HG03280 (cell line): ENCODE measurements around the gene SCUBE2.
A peak's percentile ranks its signal among the peaks of the same experiment; 100 is the strongest.

Experiments used
- ATAC-seq: cut with Tn5 transposase; IDR thresholded peaks from one replicate; pipeline ENCODE4 v1.9.1; 2021; ENCODE audit warnings: mild to moderate bottlenecking, moderate library complexity; ENCODE audit not compliant: unreplicated experiment

The SCUBE2 gene

DNA sequence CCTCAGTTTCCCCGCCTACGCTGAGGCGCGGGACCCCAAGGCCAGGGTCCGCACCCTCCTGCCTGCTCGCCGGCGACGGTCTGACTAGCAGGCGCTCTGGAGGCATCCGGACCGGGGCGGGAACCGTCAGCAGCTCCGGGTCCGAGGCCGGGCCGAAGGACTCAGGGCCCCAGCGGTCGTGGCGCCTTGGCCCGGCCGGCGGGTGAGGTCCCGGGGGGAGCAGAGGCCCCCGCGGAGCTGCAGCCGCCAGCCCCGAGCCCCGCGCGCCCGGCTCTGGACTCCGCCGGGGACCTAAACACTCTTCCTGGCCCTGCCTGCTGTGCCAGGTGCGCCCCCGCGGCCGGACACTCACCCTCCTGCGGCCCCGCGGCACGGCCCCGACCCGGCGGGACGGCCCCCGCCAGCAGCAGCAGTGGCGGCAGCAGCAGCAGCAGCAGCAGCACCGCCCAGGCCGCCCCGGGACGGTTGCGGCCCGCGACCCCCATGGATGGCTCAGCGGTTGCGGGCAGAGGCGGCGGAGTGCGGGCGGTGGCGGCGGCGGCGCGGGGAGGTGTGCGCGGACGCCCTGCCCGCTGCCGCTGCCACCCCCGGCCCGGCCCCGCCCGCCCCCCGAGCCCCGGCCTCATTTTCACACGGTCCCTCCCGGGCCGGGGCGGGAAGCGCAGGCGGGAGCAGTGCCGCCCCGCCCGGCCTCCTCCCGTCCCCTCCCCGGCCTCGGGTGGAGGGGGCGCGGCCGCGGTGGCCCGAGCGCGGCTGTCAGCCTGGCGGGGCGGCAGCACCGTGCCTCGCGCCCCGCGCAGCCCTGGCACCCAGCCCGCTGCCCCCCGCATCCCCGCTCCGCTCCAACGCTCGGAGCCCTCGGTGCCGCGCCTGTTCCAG, at the start of gene SCUBE2:
Gene SCUBE2 (minus strand): TSS at position 556 of the 879 bp plus-strand sequence. CDS start 71 bp downstream, at position 485.
- no peak for ATAC-seq

DNA sequence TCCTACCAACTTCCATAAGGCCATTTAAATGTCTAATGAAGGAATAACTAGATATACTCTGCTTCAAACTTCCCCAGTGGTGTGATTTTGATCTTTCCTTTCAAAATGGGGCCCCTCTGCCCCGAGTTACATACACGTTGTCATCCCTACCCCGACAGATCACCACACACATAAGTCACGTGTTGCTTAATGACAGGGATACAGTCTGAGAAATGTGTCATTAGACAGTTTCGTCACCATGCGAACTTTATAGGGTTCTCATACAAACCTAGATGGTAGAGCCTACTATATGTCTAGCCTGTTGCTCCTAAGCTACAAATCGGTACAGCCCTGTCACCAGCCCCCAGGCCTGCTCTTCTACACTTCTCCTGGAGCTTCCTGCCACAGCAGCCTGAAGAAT, 49.8 kb upstream of the SCUBE2 start:
- no peak for ATAC-seq

DNA sequence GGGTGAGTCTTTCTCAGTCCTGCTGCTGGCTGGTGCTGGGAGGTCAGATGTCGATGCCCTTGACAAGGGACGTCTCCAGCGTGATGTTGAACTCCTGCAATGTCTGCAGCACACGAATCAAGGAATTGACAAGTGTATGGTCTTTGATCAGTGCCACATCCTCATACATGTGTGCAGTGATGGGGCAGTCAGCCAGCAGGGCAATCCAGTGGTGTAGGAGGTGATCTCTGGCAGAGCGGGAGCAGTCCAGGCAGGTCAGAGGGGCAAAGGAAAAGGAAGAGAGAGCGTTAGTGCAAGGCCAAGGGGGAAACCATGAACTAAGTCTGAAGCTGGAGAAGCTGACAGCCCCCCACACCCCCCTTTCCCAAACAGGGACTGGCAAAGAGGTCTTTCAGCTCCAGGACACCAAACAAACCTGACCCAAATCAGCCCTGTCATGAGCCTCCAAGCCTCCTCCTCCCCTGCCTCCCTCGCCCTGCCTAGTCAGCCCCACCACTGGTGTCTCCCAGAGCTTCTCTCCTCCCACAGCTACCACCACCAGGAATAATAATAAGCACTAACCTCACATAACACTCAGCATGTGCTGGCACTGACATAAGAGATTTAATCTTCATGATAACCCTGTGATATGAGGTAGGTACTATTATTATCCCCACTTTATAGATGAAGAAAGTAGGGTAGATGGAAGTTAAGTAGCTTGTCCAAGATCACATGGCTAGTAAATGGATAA, 48.4 kb upstream of the SCUBE2 start:
- ATAC-seq = no peak

DNA sequence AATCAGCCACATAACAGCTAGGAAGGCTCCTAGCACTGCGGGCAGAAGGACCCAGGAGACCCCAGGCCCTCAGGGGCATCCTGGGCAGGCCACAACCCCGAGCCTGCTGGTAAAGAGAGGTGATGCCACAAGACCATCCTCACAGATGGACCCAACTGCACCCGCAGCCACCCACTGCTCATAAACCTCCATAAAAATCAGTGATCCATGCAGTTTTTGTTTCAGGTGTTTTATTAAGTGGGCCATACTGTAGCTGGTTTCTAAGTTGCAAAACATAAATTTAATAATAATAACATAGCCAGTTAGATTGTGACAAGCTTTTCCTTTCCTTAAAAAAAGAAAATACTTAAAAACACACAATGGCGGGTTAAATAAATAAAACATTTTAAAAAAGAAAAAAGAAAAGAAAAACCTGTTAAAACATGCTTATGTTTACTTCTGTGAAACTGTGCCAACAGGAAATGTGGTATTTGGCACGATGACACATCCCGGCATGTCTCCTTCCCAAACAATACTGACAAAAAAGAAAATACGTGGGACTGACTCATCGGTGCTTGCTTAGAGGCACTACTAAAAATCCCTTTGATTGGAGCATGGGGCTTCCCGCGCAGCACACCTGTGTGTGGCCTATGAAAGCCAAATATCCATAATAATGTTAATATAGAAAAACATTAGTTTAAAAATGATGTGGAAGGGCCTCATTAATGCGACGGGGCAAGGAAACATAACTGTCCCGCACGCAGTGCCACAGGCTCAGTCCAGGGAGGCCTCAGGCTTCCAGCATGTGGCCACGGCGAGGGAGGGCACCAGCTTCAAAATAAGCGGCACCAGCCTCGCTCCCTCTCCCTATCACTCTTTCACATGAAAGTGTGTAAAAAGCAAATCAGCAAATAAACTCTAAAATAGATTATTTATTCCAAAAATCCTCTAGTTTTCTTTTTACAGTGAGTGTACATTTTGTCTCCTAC, 47.5 kb upstream of the SCUBE2 start:
- no peak for ATAC-seq

DNA sequence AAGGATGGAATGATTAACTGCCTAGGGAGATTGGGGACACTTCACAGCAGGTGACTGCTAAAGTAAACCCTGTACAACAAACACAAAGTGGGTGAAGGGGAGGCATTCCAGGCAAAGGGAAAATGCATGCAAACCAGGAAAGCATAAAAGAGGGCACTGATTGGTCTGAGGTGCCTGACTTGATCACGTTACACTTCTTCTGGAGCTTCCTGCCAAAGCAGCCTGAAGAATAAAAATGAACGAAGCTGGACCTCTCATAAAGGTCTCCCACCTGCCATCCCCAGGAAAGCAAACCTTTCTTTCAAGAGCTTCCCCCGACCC, 46.7 kb upstream of the SCUBE2 start:
- ATAC-seq = no peak

DNA sequence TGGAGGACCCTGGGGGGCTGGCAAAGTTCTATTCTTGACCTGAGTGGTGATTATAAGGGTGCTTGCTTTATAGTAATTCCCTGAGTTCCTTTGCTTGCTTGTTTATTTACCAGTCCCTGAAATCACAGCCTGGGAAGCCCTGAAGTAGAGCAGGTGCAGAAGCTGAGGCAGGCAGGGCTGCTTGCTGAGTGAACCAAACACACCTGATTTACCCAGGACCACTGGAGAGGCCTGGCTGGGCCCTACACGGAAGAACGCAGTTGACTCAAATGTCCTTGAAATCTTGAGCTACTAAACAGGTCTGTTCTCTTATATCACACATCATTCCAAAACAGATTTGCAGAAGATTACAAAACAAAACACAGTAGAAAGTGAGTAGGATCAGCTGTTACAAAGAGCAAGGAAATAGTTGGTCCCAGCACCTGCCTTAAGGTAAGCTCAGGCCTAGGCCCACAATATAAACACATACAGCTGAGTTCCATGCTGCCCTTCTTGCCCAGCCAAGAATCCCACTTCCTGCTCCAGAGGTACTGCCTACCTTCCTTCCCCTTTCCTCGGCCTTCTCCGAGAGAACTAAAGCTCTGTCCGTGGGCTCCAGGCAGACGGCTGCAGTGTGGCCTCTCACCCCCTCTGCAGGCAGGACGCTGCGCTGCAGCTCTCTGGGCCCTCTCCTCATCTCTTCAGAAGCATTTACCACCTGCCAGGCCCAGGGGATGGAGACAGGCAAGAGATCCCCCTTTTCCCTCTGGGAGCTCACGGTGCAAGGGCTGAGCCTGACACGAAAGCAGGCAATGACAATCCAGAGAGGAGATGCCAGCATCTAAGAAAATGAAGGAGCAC, 46.1 kb upstream of the SCUBE2 start:
- ATAC-seq = peak; percentile 85

DNA sequence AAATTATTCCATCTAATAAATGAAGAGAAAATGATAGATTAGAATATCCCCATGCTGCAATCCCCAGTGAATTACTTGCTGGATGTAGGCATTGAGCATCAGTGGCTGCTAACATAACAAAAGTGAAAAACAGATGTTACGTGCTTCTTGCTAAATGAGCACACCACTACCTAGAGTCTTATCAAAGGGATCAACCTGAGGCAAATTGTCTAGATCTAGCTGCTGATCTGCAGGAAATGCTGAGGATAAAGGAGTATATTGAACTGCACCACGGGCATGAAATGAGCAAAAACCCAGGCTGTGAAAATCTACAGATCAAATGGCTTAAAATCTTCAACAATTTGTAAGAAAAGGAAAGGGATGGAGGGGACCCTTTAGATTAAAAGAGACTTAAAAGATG, 45.3 kb upstream of the SCUBE2 start:
- ATAC-seq = no peak

DNA sequence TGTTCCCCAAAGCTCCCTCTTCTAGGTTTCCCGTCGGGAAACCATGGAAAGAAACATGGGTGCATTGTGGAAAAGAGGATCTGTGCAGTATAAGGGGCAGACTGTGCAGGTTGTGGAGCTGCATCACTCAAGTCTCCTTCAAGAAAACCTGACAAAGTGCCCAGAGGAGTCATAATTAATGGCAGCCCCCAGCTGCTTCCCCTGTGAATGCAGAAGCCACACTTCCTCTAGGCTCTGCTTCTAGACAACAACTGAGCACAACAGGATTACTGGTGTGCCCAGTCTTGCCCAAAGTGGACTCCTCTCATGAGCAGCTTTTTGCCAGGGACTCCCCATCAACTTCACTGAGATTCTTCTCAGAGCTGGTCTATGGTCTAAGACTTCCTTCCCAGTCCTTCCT, 42.6 kb upstream of the SCUBE2 start:
- ATAC-seq = no peak

DNA sequence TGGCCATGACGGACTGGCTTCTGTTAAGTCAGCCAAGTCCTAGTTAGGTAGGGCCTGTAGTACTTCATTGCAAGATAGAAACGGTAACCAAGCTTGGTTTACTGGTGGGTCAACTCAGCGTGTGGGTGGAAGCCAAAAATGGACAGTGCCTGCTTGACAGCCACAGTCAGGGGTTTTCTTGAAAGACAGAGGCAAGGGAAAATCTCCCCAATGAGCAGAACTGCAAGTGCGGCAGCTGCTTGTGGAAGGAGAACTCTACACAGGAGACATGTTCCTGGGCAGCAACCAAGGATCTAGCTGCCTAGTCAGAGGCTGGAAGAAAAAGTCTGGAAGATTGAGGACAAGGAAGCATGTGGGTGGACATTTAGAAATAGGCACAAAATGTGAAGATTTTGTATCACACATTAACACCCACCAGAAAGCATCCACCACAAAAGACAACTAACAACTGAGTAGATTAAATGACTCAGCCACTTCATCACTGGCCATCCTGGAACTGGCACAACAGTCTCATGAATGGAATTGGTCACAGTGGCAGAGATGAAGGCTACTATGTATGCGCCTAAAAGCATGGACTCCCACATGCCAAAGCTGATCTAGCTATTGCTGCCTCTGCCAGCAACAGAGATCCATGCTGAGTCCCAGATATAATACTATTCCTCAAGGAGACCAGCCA, 40.9 kb upstream of the SCUBE2 start:
- ATAC-seq = no peak

DNA sequence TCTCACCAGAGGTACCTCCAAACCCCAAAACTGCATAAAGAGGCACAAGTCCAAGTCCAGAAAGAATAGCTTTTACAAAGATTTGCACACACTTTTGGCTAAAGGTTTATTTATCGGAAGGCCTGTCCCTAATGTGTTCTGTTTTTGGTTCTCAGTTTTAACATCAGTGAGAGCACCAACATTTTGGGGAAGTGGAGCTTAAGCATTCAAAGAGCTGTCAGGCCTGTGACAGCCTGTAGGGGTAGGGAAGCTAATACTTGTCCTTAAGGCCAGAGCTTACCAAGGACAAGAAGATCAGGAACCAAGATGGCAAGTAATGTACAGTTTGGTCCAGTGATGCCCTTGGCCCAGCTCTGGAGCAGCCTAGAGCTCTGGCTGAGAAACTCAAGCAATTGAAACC, 38.9 kb upstream of the SCUBE2 start:
- ATAC-seq = no peak

DNA sequence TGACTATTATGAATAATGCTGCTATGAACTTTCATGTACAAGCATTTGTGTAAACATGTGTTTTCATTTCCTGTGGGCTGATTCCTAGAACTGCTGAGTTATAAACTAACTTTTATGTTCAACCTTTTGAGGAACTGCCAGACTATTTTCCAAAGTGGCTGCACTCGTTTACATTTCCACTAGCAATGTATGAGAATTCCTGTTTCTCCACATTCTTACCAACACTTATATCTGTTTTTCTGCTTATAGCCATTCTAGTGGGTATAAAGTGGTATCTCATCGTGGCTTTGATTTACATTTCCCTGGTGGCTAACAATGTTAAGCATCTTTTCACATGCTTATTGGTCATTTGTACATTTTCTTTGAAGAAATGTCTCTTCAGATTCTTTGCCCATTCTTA, 35.2 kb upstream of the SCUBE2 start:
- no peak for ATAC-seq

DNA sequence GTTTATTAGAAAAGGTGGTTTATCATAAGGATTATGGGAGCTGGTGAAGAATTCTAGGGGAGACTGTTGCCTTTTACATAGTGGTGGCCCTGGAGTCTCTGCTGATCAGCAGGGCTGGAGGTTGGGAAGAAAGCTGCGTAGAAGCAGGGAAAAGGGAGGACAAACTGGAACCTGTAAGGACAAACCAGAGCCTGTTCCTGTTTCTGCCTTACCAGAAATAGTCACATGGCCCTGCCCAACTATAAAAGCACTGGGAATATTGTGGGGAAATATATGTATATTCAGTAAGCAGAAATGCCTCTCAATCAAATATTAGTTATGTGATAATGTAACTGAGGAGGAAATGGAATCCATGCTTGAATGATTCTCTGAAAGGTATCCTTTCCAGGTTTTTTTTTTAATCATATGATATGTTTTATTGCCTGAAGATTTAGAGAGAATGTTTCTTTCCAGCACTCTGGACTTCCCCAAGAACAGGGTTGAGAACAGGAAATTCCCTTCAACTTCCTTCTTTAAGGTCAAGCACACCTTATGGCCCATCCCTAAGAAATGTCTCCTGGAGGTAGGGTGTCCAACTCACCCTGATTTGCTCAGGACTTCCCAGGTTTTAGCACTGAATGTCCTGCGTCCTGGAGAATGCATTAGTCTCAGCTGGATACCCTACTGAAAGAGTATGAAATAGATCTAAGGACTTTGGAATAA, 33.9 kb upstream of the SCUBE2 start:
- no peak for ATAC-seq

DNA sequence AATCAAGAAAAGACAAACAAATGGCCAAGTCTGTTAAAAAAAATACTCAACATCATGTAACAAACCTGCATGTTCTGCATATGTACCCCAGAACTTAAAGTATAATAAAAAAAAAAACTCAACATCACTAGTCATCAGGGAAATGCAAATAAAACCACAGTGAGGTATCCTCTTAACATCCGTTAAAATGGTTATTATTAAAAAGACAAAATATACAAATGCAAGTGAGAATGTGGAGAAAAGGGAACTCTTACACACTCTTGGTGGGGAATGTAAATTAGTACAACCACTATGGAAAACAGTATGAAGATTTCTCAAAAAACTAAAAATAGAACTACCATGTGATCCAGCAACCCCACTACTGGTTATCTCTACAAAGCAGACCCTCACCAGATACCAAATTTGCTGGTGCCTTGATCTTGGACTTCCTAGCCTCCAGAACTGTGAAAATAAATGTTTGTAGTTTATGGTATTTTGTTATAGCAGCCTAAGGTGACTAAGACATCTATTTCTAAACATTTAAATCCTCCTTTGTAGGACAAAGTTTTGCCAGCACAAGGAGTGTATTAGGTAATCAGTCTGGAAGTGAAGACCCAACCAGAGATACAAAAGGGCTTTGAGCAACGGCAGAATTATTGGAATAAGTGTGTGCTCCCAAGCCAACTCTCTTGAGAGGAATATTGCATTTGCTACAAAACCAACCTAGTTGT, 32.4 kb upstream of the SCUBE2 start:
- no peak for ATAC-seq

DNA sequence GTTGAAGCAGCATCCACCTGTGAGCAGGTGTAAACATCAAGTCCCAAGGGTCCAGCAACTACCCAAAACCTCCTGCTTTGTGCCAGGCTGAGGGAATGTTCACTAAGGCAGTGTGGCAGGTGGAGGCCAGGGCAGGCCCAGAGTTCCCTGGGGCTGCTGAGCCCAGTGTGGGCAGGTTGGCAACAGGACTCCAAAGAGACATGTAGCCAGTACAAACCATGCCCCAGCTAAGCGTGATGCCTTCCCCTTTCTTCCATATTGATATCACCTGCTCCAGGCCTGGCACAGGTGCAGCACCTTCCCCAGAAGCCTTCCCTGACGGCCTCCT, 30.0 kb upstream of the SCUBE2 start:
- ATAC-seq = no peak

DNA sequence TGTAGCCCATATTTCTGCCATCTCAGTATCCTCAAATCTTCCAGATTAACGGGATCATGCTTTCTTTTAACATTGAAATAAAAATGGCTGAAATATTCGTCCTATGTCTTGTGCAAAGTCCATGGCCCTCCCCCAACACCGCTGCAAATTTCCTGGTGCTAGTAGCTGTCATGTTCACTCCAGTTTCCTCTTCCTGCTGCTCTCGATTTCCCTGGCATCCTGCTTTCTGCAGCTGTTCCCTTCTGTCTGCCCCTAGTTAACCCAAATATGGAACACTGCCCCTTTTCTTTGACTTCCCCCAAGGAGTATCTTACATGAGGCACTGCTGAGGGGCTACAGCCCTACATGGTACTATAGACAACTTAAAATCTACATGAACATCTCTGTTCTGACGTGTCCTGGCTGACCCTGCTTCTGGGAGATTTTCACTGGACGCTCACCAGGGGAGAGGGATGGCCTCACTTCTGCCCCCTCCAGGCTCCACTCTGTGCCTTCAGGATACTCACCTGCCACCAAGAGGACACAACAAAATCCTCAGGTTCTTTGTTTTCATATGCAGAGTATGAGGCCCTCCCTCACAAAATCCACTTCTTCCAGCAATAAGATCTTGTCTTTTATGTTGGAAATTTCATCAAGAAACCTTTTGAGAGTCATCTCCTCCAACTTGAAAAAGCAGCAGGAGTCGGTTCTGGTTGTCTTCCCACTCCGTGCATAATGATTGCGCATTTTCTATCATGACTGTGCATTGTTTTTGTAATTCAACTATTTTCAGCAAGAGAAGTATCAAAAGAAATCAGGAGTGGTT, 29.5 kb upstream of the SCUBE2 start:
- no peak for ATAC-seq

DNA sequence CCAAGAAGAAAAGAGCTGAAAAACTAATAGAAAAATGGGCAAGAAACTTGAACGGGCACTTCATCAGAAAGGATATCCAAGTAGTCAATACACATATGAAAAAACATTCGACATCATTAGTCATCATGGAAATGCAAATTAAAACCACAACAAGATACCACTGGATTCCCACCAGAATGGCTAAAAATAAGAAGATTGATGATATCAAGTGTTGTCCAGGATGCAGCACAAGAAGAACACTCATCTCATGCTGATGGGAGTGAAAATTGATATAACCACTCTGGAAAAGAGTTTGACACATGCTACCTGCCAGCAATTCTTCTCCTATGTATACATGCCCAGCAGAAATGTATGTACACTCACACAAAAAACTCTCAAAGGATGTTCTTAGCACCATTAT, 26.9 kb upstream of the SCUBE2 start:
- ATAC-seq = no peak

DNA sequence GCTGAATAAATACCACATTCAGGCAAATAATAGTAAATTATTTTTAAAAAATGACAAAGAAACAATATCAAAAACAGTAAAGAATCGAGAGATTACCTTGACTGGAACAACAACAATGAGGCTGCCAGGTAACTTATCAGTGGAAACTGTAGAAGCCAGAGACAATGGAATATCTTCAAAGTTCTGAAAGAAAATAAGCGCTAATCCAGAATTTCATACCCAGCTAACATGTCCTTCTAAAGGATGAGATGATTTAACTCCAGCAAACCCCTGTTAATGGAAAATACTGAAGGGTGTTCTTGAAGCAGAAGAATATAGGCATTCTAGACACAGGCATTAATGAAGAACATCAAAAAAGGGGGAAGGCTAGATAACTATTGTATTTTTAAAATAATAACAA, 20.7 kb upstream of the SCUBE2 start:
- no peak for ATAC-seq
